Activated T-helper 9 cell treated with anti-CD3 and anti-CD28 coated beads, Interleukin-2, amount 50 U/mL, for 16 hours (primary cell): Measurements from ENCODE around the gene LYZL6.

Experiments
- DNase-seq: peaks from one replicate; pipeline ENCODE4 v3.0.0-alpha.2; 2020; ENCODE audit warnings: low read depth

Gene LYZL6

GRCh38 chr17:35943537-35943936 is at the start of gene LYZL6:
LYZL6 (minus strand) TSS chr17:35943713; CDS start chr17:35939356, 4,357 bp downstream.
- no peak for DNase-seq

- no peak for DNase-seq
These were observed 47.6 kb upstream of the LYZL6 start for GRCh38 chr17:35991075-35991474.

- no peak for DNase-seq
These were observed 44.7 kb upstream of the LYZL6 start for GRCh38 chr17:35988164-35988563.

- DNase-seq = no peak
These were observed 43.1 kb upstream of the LYZL6 start, which contains the start of gene CCL14 for GRCh38 chr17:35986643-35987042. CCL14 (minus strand) TSS chr17:35986729; CDS start chr17:35986649, 80 bp downstream.

GRCh38 chr17:35984140-35984539 is 40.6 kb upstream of the LYZL6 start:
- no peak for DNase-seq

- no peak for DNase-seq
These were observed 39.1 kb upstream of the LYZL6 start for GRCh38 chr17:35982409-35983191.

- no peak for DNase-seq
These were observed 38.4 kb upstream of the LYZL6 start for GRCh38 chr17:35981908-35982330.

GRCh38 chr17:35981246-35981645 is 37.7 kb upstream of the LYZL6 start, which contains the start of gene CCL16:
CCL16 (minus strand) TSS chr17:35981497; CDS start chr17:35981420, 77 bp downstream.
- DNase-seq = no peak

GRCh38 chr17:35978346-35978745 is 34.8 kb upstream of the LYZL6 start:
- DNase-seq = no peak

GRCh38 chr17:35977509-35977908 is 34.0 kb upstream of the LYZL6 start:
- DNase-seq = no peak

- no peak for DNase-seq
These were observed 30.1 kb upstream of the LYZL6 start for GRCh38 chr17:35973333-35974260.

- DNase-seq = no peak
These were observed 29.4 kb upstream of the LYZL6 start for GRCh38 chr17:35972945-35973332.

- no peak for DNase-seq
These were observed 29.0 kb upstream of the LYZL6 start for GRCh38 chr17:35972535-35972934.

- no peak for DNase-seq
These were observed 28.6 kb upstream of the LYZL6 start for GRCh38 chr17:35972066-35972465.

GRCh38 chr17:35969558-35970380 is 26.3 kb upstream of the LYZL6 start:
- peak; percentile 54 for DNase-seq

- DNase-seq = no peak
These were observed 25.1 kb upstream of the LYZL6 start for GRCh38 chr17:35968520-35969054.

GRCh38 chr17:35965272-35965671 is 21.8 kb upstream of the LYZL6 start:
- DNase-seq = no peak

- DNase-seq = no peak
These were observed 20.1 kb upstream of the LYZL6 start for GRCh38 chr17:35963663-35964062.

GRCh38 chr17:35953720-35954119 is 10.2 kb upstream of the LYZL6 start:
- no peak for DNase-seq

GRCh38 chr17:35949401-35949800 is 5.9 kb upstream of the LYZL6 start:
- no peak for DNase-seq

- no peak for DNase-seq
These were observed 4.6 kb upstream of the LYZL6 start for GRCh38 chr17:35948092-35948491.

GRCh38 chr17:35947156-35947585 is 3.7 kb upstream of the LYZL6 start:
- DNase-seq = peak; percentile 15
